ENCODE measurements around the gene TFIP11.

TFIP11 gene

GRCh38 chr22:26547837-26548236 lies 35.6 kb upstream of the TFIP11 start:
- Mint-ChIP-seq H3K4me1 (peaks cover 51% of the 10 kb centered on the region), H3K9me3 (no peaks in the 10 kb centered on the region), H3K4me3 (no peak overlapping the region), H3K27ac (peak overlapping the region; percentile 89), H3K36me3 (peaks cover 32% of the 10 kb centered on the region)
- DNase-seq (ENCODE audit: low spot score in 2 of 2) (no peak), ATAC-seq (no peak)

DNA sequence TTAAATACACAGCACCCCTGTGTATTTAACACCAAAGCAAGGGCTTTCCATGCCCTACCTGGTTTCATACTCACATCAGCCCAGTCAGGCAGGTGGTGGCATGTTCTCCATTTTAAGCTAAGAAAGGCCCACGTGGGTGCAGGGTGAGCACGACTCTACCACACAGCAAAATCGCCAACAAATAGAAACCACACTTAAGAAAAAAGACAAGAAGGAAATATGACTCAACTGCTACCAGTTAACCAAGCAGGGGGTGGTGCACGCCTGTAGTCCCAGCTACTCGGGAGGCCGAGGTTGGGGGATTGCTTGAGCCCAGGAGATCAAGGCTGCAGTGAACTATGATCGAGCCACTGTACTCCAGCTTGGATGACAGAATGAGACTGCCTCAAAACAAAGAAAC lies 35.2 kb upstream of the TFIP11 start:
- Mint-ChIP-seq H3K4me1 (peaks cover 55% of the 10 kb centered on the region), H3K36me3 (peaks cover 32% of the 10 kb centered on the region), H3K4me3 (peak overlapping the region; percentile 24)

DNA sequence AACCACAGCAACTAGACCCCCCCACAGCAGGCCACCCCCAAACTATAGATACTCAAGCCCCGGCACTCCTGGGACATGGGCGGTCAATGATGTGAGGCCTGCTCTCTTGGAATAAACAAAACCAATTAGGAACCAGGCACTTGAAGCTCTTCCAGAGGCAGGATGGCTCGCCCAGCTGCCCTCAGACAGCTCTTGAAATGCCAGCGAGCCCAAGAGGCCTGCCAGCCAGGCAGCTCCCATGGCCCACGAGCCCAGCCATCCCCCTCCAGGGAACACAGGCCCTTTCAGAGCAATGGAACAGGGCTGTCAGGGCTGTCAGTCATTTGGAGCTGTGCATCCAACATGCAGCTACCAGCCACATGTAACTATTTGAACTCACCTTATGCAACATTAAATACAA lies 34.0 kb upstream of the TFIP11 start:
- ATAC-seq, result no peak
- peaks cover 55% of the 10 kb centered on the region for H3K4me1 Mint-ChIP-seq
- no peak for DNase-seq (ENCODE audit: low spot score in 2 of 2)
- H3K9me3 Mint-ChIP-seq, result no peaks in the 10 kb centered on the region
- peak overlapping the region; percentile 89 for H3K27ac Mint-ChIP-seq
- H3K4me3 Mint-ChIP-seq, result peak overlapping the region; percentile 24
- H3K36me3 Mint-ChIP-seq, result peaks cover 37% of the 10 kb centered on the region

More for the DNA sequence above, 35.2 kb upstream of the TFIP11 start:
- H3K9me3 Mint-ChIP-seq, result no peaks in the 10 kb centered on the region
- ATAC-seq, result peak; percentile 92
- peak in 1 of 2 donors; percentile 60 for DNase-seq (ENCODE audit: low spot score in 2 of 2)
- H3K27ac Mint-ChIP-seq, result peak overlapping the region; percentile 89

- no peak overlapping the region for H3K4me3 Mint-ChIP-seq
- DNase-seq (ENCODE audit: low spot score in 2 of 2), result no peak
- H3K4me1 Mint-ChIP-seq, result peaks cover 53% of the 10 kb centered on the region
- peak overlapping the region; percentile 89 for H3K27ac Mint-ChIP-seq
- ATAC-seq, result no peak
- H3K9me3 Mint-ChIP-seq, result no peaks in the 10 kb centered on the region
- peaks cover 41% of the 10 kb centered on the region for H3K36me3 Mint-ChIP-seq
Observed at GRCh38 chr22:26545827-26546226, 33.6 kb upstream of the TFIP11 start.

DNA sequence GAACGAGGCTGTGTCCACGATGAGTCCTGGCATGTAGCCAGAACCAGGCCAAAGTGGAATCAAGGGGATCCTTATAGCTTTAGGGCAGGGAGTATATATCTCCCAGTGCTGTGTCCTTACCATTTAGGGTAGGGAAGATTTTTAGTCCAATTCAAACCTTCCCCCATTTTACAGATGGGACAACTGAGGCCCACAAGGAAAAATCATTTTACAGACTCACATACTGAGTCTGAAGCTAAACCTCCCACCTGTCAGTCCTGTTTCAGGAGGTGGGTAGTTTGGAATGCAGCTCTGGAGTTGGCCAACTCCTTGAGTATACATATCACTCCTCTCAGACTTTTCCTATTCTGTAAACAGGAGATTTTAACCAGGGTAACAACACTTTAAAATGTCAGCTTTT lies 33.1 kb upstream of the TFIP11 start:
- no peaks in the 10 kb centered on the region for H3K9me3 Mint-ChIP-seq
- peak overlapping the region; percentile 88 for H3K27ac Mint-ChIP-seq
- ATAC-seq, result no peak
- H3K36me3 Mint-ChIP-seq, result peaks cover 45% of the 10 kb centered on the region
- no peak overlapping the region for H3K4me3 Mint-ChIP-seq
- H3K4me1 Mint-ChIP-seq, result peaks cover 48% of the 10 kb centered on the region
- DNase-seq (ENCODE audit: low spot score in 2 of 2), result no peak

- Mint-ChIP-seq H3K4me1 (peaks cover 43% of the 10 kb centered on the region), H3K36me3 (peaks cover 51% of the 10 kb centered on the region), H3K9me3 (no peaks in the 10 kb centered on the region), H3K27ac (peak overlapping the region; percentile 88), H3K4me3 (no peak overlapping the region)
- DNase-seq (ENCODE audit: low spot score in 2 of 2), result no peak
- ATAC-seq, result no peak
Observed at GRCh38 chr22:26544489-26544888, 32.2 kb upstream of the TFIP11 start.

DNA sequence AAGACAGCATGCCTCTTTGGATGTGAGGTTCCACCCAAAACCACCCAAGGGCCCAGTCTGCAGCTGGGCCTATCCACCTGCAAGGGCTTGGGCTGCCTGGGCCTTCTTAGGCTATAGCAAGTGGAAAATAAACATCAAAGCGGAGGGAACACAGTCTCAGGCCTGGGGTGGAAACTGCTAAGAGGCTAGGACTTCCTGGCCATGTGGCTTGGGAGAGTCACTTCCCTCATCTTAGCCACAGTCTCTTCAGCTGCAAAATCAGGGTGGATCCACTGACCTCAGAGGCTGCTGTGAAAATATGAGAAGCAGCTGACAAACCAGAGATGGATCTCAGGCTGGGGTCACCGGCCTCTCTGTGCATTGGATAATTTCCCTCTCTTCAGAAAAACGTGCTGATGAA lies 30.6 kb upstream of the TFIP11 start:
- DNase-seq (ENCODE audit: low spot score in 2 of 2), result no peak
- Mint-ChIP-seq H3K4me3 (no peak overlapping the region), H3K4me1 (peaks cover 45% of the 10 kb centered on the region), H3K9me3 (no peaks in the 10 kb centered on the region), H3K27ac (peak overlapping the region; percentile 88), H3K36me3 (peaks cover 55% of the 10 kb centered on the region)
- ATAC-seq, result peak; percentile 68

GRCh38 chr22:26541167-26541819 lies 29.0 kb upstream of the TFIP11 start:
- no peaks in the 10 kb centered on the region for H3K9me3 Mint-ChIP-seq
- H3K4me1 Mint-ChIP-seq, result peaks cover 35% of the 10 kb centered on the region
- DNase-seq (ENCODE audit: low spot score in 2 of 2), result no peak
- H3K36me3 Mint-ChIP-seq, result peaks cover 57% of the 10 kb centered on the region
- no peak overlapping the region for H3K4me3 Mint-ChIP-seq
- no peak for ATAC-seq
- H3K27ac Mint-ChIP-seq, result no peak overlapping the region

DNA sequence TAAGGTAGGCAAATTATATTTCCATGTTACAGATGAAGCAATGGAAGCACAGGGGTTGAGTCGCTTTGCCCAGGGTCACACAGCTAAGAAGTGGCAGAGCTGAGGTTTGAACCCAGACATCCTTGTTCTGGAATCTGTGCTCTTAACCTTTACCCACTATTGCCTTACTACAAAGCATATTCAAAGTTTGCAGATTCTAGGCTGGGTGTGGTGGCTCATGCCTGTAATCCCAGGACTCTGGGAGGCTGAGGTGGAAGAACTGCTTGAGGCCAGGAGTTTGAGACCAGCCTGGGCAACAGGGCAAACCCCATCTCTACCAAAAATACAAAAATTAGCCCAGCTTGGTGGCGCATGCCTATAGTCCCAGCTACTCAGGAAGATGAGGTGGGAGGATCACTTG lies 27.8 kb upstream of the TFIP11 start:
- peaks cover 66% of the 10 kb centered on the region for H3K36me3 Mint-ChIP-seq
- no peak overlapping the region for H3K4me3 Mint-ChIP-seq
- peak overlapping the region; percentile 41 for H3K27ac Mint-ChIP-seq

GRCh38 chr22:26536762-26537134 lies 24.5 kb upstream of the TFIP11 start:
- Mint-ChIP-seq H3K36me3 (peaks cover 97% of the 10 kb centered on the region), H3K4me3 (no peak overlapping the region), H3K4me1 (peaks cover 13% of the 10 kb centered on the region), H3K27ac (peak overlapping the region; percentile 77), H3K9me3 (no peaks in the 10 kb centered on the region)
- ATAC-seq (no peak), DNase-seq (ENCODE audit: low spot score in 2 of 2) (no peak)

More for the DNA sequence above, 27.8 kb upstream of the TFIP11 start:
- Mint-ChIP-seq H3K4me1 (peaks cover 30% of the 10 kb centered on the region), H3K9me3 (no peaks in the 10 kb centered on the region)
- DNase-seq (ENCODE audit: low spot score in 2 of 2), result no peak
- ATAC-seq, result no peak

GRCh38 chr22:26536056-26536761 lies 23.9 kb upstream of the TFIP11 start:
- Mint-ChIP-seq H3K4me1 (peaks cover 13% of the 10 kb centered on the region), H3K9me3 (no peaks in the 10 kb centered on the region), H3K36me3 (peaks cover 97% of the 10 kb centered on the region), H3K27ac (peak overlapping the region; percentile 77), H3K4me3 (no peak overlapping the region)
- DNase-seq (ENCODE audit: low spot score in 2 of 2), result no peak
- ATAC-seq, result peak; percentile 26

DNA sequence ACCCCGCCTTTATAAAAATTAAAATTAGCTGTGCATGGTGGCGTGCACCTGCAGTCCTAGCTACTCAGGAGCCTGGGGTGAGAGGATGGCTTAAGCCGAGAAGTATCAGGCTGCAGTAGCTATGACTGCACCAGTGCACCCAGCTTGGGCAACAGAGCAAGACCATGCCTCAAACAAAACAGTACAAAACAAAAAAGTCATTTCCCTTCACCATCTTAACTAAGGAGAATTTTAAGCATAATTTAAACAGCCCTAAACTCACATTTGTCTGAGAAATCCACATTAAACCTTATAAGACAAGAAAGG lies 23.3 kb upstream of the TFIP11 start:
- Mint-ChIP-seq H3K4me3 (no peak overlapping the region), H3K9me3 (no peaks in the 10 kb centered on the region), H3K36me3 (peaks cover 98% of the 10 kb centered on the region), H3K4me1 (peaks cover 13% of the 10 kb centered on the region), H3K27ac (peak overlapping the region; percentile 77)
- no peak for DNase-seq (ENCODE audit: low spot score in 2 of 2)
- ATAC-seq, result no peak

GRCh38 chr22:26534874-26535602 lies 22.8 kb upstream of the TFIP11 start:
- H3K4me3 Mint-ChIP-seq, result no peak overlapping the region
- DNase-seq (ENCODE audit: low spot score in 2 of 2) (no peak), ATAC-seq (no peak)
- H3K36me3 Mint-ChIP-seq, result peaks cover 98% of the 10 kb centered on the region
- peaks cover 13% of the 10 kb centered on the region for H3K4me1 Mint-ChIP-seq
- peak overlapping the region; percentile 77 for H3K27ac Mint-ChIP-seq
- H3K9me3 Mint-ChIP-seq, result no peaks in the 10 kb centered on the region

DNA sequence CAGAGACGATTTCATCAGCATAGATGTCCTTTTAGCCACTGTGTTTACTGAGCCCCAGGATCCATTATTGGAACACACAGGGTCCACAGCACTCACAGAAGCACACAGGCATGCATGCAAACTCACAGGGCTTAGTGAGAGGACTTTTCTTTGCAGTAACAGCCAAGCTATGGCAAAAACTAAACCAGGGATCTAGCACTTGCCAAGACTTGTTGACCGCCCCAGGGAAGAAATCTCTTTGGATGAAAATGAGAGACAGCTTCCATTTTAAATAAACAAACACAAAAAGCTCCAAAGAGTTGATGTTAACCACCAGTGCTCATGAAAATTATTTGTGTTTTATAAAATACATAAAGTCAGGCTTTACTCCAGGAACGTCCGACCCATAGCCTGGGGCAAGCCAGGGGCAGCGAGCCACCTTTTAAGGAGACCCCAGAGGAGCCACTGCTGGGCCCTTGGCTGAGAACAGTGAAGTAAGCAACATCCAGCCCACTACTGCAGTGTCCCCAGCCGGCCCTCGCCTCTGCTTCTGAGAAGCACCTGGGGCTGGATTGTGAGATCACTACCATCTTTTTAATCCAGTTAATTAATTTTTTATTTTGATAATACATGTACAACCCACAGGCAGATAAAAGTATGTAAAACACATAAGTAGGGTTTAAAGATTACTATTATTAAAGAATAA lies 22.0 kb upstream of the TFIP11 start:
- no peak overlapping the region for H3K4me3 Mint-ChIP-seq
- H3K36me3 Mint-ChIP-seq, result peaks cover 98% of the 10 kb centered on the region
- peak overlapping the region; percentile 45 for H3K27ac Mint-ChIP-seq
- H3K9me3 Mint-ChIP-seq, result no peaks in the 10 kb centered on the region
- H3K4me1 Mint-ChIP-seq, result peaks cover 13% of the 10 kb centered on the region
- DNase-seq (ENCODE audit: low spot score in 2 of 2) (no peak), ATAC-seq (no peak)

DNA sequence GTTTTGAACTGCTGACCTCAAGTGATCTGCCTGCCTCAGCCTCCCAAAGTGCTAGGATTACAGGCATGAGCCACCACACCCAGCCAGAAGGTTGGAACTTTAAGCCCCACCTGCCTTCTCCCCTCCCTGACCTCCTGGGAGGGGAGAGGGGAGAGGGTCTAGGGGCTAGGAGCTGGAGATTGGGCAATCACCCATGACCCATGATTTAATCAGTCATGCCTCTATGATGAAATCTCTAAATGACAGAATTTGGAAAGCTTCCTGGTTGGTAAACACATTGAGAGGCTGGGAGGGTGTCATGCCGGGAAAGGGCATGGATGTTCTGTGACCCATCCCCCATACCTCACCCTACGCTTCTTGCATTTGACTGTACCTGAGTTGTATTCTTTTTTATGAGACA lies 17.1 kb upstream of the TFIP11 start:
- ATAC-seq, result no peak
- H3K9me3 Mint-ChIP-seq, result no peaks in the 10 kb centered on the region
- no peak overlapping the region for H3K4me3 Mint-ChIP-seq
- DNase-seq (ENCODE audit: low spot score in 2 of 2), result no peak
- peak overlapping the region; percentile 85 for H3K27ac Mint-ChIP-seq
- peaks cover 93% of the 10 kb centered on the region for H3K36me3 Mint-ChIP-seq
- peaks cover 6% of the 10 kb centered on the region for H3K4me1 Mint-ChIP-seq
